EL (cell line): ENCODE measurements around the gene SLC45A1.

Experiments used
- DNase-seq: peaks from one replicate; pipeline ENCODE4 v3.0.0-alpha.2; 2016

The SLC45A1 gene

GRCh38 chr1:8338526-8339202 lies 20.8 kb downstream of the SLC45A1 start:
- DNase-seq = no peak

GRCh38 chr1:8339203-8339600 lies 21.3 kb downstream of the SLC45A1 start:
- DNase-seq = no peak

GRCh38 chr1:8340448-8340847 lies 22.5 kb downstream of the SLC45A1 start:
- DNase-seq = no peak

GRCh38 chr1:8342325-8342724 lies 24.4 kb downstream of the SLC45A1 start:
- peak; percentile 79 for DNase-seq

DNA sequence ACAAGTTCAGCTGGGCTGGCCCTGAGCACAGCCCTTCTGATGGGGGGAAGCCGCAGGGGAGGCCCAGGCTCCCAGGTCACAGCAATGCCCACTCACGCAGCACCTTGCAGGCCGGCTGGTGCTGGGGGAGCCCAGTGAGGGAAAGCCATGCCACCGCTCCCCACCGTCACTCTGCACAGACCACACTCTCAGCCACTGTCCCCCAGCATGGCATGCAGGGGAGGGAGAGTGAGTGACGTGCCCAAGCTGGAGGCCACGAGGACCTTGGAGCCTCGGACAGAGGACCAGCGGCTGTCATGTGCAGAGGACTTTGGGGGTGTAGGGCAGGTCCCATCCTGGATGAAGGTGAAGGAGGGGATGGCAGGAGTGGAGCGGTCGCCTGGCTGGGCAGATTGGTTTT lies 25.1 kb downstream of the SLC45A1 start:
- no peak for DNase-seq

- peak; percentile 98 for DNase-seq
Measured at GRCh38 chr1:8343464-8344001, 25.6 kb downstream of the SLC45A1 start.

DNA sequence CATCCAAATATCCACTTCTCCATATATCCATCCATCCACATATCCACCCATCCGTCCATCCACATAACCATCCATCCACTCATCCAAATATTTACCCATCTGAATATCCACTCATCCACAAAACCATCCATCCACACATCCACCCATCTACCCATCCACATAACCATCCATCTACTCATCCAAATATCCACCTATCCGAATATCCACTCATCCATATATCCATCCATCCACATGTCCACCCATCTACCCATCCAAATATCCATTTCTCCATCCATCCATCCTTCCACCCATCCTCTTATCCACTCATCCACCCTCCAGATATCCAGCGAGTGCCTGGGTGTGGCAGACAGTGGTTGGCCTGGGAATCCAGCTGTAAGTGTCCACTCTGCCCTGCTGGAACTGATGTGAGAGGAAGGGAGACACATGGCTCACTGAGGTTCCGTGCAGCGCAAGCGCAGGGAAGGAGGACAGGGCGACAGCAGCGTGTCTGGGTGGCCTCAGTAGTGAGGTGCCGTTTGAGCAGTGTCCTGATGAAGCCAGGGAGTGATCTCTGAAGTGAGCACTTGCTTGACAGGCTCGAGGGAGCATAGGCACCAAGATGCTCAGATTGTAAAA lies 27.1 kb downstream of the SLC45A1 start:
- no peak for DNase-seq

DNA sequence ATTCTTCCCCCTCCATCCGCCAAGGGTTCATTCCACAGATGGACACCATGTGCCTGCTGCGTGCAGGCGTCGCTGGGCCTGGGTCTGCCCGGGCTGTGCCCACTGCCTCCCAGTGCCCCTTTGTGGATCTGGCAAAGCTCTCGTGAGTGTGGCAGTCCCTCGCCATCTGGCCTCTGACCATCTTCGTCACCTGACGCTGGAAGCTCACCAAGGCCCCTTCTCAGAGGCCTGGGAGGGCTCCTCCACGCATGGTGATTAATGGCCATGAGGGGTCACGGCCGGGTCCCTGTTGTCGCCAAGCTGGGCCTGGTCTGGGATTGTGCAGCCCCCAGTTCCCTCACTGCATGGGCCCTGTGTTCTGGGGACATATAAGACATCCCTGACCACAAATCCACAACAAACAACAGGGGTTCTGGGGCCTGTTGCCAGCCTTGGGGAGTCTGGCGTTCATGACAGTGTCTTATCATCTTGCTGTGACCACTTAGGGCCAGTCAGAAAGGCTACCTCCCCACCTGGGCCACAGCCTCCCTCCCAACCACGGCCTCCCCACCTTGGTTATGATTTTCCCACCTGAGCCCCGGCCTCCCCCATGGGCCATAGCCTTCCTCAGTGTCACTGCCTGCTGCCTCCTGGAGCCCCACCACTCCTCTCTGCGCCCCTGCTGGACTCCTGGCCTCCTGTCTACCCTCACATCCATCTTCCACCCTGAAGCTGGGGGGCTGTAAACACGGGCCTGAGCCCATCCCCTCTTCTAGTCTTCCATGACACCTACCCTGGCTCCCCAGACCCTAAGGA lies 27.9 kb downstream of the SLC45A1 start:
- DNase-seq = no peak

GRCh38 chr1:8347635-8348034 lies 29.7 kb downstream of the SLC45A1 start:
- peak; percentile 44 for DNase-seq

DNA sequence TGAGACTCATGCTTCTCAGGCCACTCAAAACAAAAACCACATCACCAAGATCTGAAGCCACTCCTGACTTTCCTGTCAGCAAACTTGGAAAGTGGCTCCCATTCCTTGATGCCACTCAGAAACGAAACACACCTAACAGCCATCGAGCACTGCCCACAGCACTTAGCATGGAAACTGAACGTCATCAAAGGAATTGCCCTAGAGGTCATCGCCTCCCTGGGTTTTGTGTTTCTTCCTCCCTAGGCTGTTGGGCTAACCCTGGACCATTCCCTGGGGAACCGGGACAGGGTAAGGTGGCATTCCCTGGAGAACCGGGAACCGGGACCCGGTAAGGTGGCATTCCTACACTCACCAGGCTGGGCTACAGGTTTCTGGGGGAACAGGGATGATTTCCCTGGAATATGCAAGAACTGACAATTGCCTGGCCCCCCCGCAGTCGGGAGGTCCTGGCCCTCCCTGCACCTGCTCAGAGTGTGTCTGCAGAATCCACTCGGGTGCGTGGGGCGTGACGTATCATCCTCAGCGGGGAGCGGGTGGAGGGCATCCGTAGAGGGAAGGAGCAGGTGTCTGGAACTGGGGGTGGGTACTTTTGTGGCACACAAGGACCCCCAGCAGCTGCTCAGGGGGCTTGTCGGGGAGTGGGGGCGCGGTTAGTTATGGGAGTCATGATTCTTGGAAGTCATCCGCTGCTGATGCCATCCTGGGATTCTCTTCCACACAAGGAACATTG lies 30.3 kb downstream of the SLC45A1 start:
- no peak for DNase-seq

DNA sequence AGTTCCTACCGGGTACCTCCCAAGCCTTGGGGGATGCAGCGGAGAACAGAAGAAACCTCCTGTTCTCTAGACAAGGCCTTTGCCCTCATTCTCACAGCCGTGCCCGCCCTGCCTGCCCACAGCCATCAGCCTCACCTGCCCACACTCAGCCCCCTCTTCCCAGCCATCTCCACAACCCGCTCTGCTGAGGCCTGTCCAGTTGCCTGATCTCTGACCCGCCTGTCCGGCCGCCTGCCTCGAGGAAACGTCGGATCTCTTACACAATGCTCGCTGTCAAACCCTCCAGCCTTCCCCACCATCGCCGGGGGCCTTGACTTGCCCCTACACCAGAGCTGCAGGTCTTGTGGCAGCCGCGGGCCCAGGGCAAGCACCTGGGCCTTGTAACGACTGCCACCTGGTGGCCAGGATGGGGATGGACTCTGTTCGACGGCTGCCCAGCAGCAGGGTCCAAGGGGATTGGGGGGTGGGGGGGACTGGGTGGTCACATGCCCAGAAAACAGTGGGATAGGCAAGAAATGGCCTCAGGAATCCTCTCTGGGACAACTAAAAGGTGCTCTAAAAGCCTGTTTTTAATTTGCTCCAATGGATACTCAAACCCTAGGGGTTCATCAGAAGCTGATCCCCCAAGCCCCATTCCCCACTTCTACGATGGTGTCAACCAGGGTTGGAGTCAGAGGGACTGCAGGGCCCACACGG lies 31.0 kb downstream of the SLC45A1 start:
- peak; percentile 55 for DNase-seq

DNA sequence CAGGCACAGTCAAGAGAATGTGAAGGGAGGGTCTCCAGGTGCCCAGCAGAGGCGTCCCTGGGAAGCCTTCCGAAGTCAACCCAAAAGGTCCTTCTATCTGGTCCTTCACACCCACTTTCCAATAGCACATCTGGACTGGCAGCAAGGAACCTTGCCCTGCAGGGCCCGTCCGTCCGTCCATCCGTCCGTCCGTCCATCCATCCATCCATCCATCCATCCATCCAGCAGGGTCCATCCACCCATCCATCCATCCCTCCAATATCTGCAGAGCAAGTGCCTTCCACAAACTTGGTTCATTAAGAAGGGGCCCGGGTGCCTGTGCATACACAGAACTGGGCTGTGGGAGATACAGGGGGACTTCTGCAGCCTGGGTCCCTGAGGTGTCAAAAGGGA lies 31.6 kb downstream of the SLC45A1 start:
- no peak for DNase-seq

- no peak for DNase-seq
Measured at GRCh38 chr1:8349961-8350360, 32.0 kb downstream of the SLC45A1 start.

- DNase-seq = no peak
Measured at GRCh38 chr1:8350914-8351684, 33.2 kb downstream of the SLC45A1 start.

- peak; percentile 23 for DNase-seq
Measured at GRCh38 chr1:8351693-8352470, 34.0 kb downstream of the SLC45A1 start.

- DNase-seq = no peak
Measured at GRCh38 chr1:8352471-8352845, 34.5 kb downstream of the SLC45A1 start.

DNA sequence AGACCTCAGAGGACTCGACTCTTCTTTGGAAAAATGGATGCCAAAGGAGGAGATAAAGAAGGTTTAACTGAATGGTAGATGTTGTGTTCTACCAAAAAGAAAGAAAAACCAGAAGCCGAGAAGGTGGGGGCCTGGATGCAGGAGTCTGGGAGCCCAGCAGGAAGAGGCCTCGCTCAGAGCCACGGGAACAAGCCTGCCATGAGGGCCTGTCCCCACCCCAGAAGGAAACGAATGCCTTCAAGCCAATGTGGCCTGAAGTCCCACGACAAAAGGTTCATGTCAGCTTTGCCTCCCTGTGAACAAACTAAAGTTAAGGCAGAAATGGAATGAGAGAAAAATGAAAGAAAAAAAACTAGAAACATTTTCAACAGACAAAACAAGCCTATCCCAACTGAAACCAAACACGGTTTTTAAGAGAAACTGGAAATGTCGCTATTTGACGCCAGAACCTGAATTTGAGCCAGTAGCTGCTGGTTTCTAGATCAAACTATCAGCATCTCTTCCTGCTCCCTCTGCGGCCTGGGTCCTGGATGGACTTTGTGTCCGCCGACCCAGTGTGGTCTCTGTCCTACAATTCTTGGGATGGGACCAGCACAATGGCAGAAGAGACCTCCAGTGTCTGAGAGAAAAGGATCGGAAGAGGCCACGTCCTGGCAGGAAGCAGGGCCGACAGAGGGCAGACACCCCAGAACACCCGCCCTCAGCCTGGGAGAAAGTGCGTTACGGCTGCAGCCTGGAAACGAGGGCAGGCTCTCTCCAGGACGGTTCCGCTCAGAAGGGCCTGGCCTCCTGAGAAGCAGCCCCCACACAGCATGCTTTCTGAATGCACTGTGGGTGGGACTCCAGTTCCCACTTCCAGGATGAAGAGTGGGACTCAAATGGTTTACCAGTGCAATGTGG lies 35.2 kb downstream of the SLC45A1 start:
- DNase-seq = no peak

- no peak for DNase-seq
Measured at GRCh38 chr1:8354038-8354437, 36.1 kb downstream of the SLC45A1 start.

- no peak for DNase-seq
Measured at GRCh38 chr1:8355439-8356255, 37.7 kb downstream of the SLC45A1 start.
